Lower leg skin (tissue), 3 donors: Measurements from ENCODE around the gene TFE3.

ENCODE experiments used
- CTCF ChIP-seq, 3 donors: fragments of 450-650 bp; IDR thresholded peaks; one replicate each; pipeline ENCODE4 v1.5.1; 2016; ENCODE audit warnings: antibody characterized with exemption in 3 of 3, mild to moderate bottlenecking in 3 of 3, moderate library complexity in 2 of 3
- POLR2A ChIP-seq, 2 donors: fragments of 450-650 bp; IDR thresholded peaks; one replicate each; pipeline ENCODE4 v1.6.1; 2016 to 2017; ENCODE audit warnings: antibody characterized with exemption in 2 of 2, mild to moderate bottlenecking in 1 of 2, moderate library complexity in 1 of 2

GRCh38 chrX:48999030-48999429 lies 44.1 kb downstream of the TFE3 start:
- TF ChIP-seq CTCF (IDR thresholded peaks at IDR 0.05) (no peak), POLR2A (IDR thresholded peaks at IDR 0.05) (no peak)
